ENCODE results near the gene GSTM3.

- no peak for TF ChIP-seq TCF7 (CRISPR knock-in tag; IDR thresholded peaks at IDR 0.05; ENCODE audit: low read depth)
- no peak for TF ChIP-seq CTCF (IDR thresholded peaks at IDR 0.05)
- no peak for TF ChIP-seq SMAD4 (CRISPR knock-in tag; IDR thresholded peaks at IDR 0.05)
- TF ChIP-seq ZBTB43 (CRISPR knock-in tag; IDR thresholded peaks at IDR 0.05) = no peak
Measured at GRCh38 chr1:109719337-109719837, 21.5 kb downstream of the GSTM3 start.
